A673 (cell line): ENCODE data around the gene NPFFR2. TPM values are rescaled to one million over a fixed set of nuclear protein-coding genes. Genes with fewer than 3 reads are reported as not detected.

Experiments used
- BruUV-seq: library from RNA; stranded (reverse); fragments of 400-500 nt; replicated peaks from 2 replicates; lab custom pipeline; 2021; lab: Mats Ljungman, UMichigan
- CTCF ChIA-PET: fragments of 300-600 bp; sonication (Branson Sonifier 250); formaldehyde crosslinking; loops from one replicate; lab custom pipeline; 2022; ENCODE audit warnings: antibody characterized with exemption; lab: Charles Lee
- POLR2A ChIA-PET: fragments of 300-600 bp; sonication (Branson Sonifier 250); formaldehyde crosslinking; loops from one replicate; lab custom pipeline; 2022; ENCODE audit warnings: antibody characterized with exemption; ENCODE audit not compliant: low non-redundant PET; lab: Charles Lee
- DNase-seq: peaks from one replicate; pipeline ENCODE4 v3.0.0-alpha.2; 2015; ENCODE audit warnings: low spot score
- H3K27ac ChIP-seq: fragments of 200-600 bp; sonication (generic); 2 replicates; pipeline ENCODE4 v1.5.1; 2016; ENCODE audit warnings: mixed run types, low read depth, mild to moderate bottlenecking, mixed read lengths, antibody characterized with exemption, low read length; ENCODE audit not compliant: poor library complexity, severe bottlenecking
- H3K27me3 ChIP-seq: fragments of 200-600 bp; sonication (generic); replicated peaks from 2 replicates; pipeline ENCODE4 v1.6.1; 2017; ENCODE audit warnings: mixed run types, low read depth, mild to moderate bottlenecking, mixed read lengths, antibody characterized with exemption, low read length; ENCODE audit not compliant: insufficient read depth, poor library complexity
- H3K36me3 ChIP-seq: fragments of 200-600 bp; sonication (generic); 2 replicates; pipeline ENCODE4 v1.6.1; 2016; ENCODE audit warnings: mixed run types, mild to moderate bottlenecking, mixed read lengths, antibody characterized with exemption, low read length; ENCODE audit not compliant: insufficient read depth, poor library complexity, severe bottlenecking
- H3K4me1 ChIP-seq: fragments of 200-600 bp; sonication (generic); 2 replicates; pipeline ENCODE4 v1.6.1; 2017; ENCODE audit warnings: mixed run types, mild to moderate bottlenecking, mixed read lengths, antibody characterized with exemption, low read length; ENCODE audit not compliant: insufficient read depth, poor library complexity, severe bottlenecking
- H3K4me3 ChIP-seq: fragments of 200-600 bp; sonication (generic); 2 replicates; pipeline ENCODE4 v1.5.1; 2016; ENCODE audit warnings: low read depth, mixed run types, mild to moderate bottlenecking, mixed read lengths, low read length; ENCODE audit not compliant: poor library complexity, severe bottlenecking
- H3K9me3 ChIP-seq: fragments of 200-600 bp; sonication (generic); 2 replicates; pipeline ENCODE4 v1.6.1; 2016; ENCODE audit warnings: mixed run types, low read depth, mild to moderate bottlenecking, mixed read lengths, antibody characterized with exemption, low read length; ENCODE audit not compliant: poor library complexity, severe bottlenecking
- CTCF ChIP-seq: fragments of 300-800, 200-600 bp; sonication (generic); conservative IDR thresholded peaks from 2 replicates; pipeline ENCODE4 v1.5.1; 2017; ENCODE audit warnings: low read depth, mild to moderate bottlenecking, antibody characterized with exemption, low read length, moderate library complexity, mixed read lengths
- EZH2 ChIP-seq: fragments of 200-600 bp; sonication (generic); IDR thresholded peaks from 2 replicates; pipeline ENCODE4 v1.6.1; 2017; ENCODE audit warnings: borderline replicate concordance, low read depth, mild to moderate bottlenecking, mixed read lengths, antibody characterized with exemption, low read length; ENCODE audit not compliant: poor library complexity, severe bottlenecking
- intact Hi-C: fragments of 100-400 bp; cut with micrococcal nuclease; formaldehyde crosslinking; loops from one replicate; pipeline ENCODE4 v1.10.0; 2022; ENCODE audit not compliant: unreplicated experiment
- total RNA-seq: library from RNA; stranded (reverse); gene quantifications from 2 replicates; pipeline ENCODE4 v1.2.3, GENCODE V29; 2021

The NPFFR2 gene
- total RNA-seq, 1 experiment from 2014 or later, result not detected

- TF ChIP-seq CTCF (no peak), EZH2 (no peak)
- Histone ChIP-seq H3K27me3 (no peaks in the 10 kb centered on the region), H3K4me1 (no peaks in the 10 kb centered on the region), H3K27ac (no peak overlapping the region), H3K36me3 (no peaks in the 10 kb centered on the region), H3K9me3 (no peaks in the 10 kb centered on the region), H3K4me3 (no peak overlapping the region)
- ChIA-PET CTCF (interaction anchor here (0.5 kb wide), 1 partner anchor 283 kb away, joined by 13 read pairs; no protein-coding TSS in a partner anchor), POLR2A (no interaction called here)
- no peak for DNase-seq
- no TSS peak for BruUV-seq
- intact Hi-C loops, result no loop called here
Measured at GRCh38 chr4:72016011-72016410, 15.8 kb upstream of the NPFFR2 start.

- CTCF ChIA-PET, result no interaction called here
Measured at GRCh38 chr4:72019688-72020087, 12.1 kb upstream of the NPFFR2 start.

GRCh38 chr4:72022553-72022952, 9.2 kb upstream of the NPFFR2 start:
- H3K4me3 ChIP-seq, result no peak overlapping the region
- H3K27me3 ChIP-seq, result no peaks in the 10 kb centered on the region
- intact Hi-C loops, result no loop called here
- H3K9me3 ChIP-seq, result no peaks in the 10 kb centered on the region
- H3K36me3 ChIP-seq, result no peaks in the 10 kb centered on the region
- no peaks in the 10 kb centered on the region for H3K4me1 ChIP-seq
- no TSS peak for BruUV-seq
- TF ChIP-seq CTCF (no peak), EZH2 (no peak)
- H3K27ac ChIP-seq, result no peak overlapping the region
- CTCF ChIA-PET, result no interaction called here
- POLR2A ChIA-PET, result no interaction called here
- no peak for DNase-seq

More at GRCh38 chr4:72019688-72020087, 12.1 kb upstream of the NPFFR2 start:
- TF ChIP-seq CTCF (no peak), EZH2 (no peak)
- no peak for DNase-seq
- no peak overlapping the region for H3K27ac ChIP-seq
- no peak overlapping the region for H3K4me3 ChIP-seq
- H3K4me1 ChIP-seq, result no peaks in the 10 kb centered on the region
- no TSS peak for BruUV-seq
- H3K27me3 ChIP-seq, result no peaks in the 10 kb centered on the region
- no peaks in the 10 kb centered on the region for H3K36me3 ChIP-seq
- intact Hi-C loops, result no loop called here
- POLR2A ChIA-PET, result no interaction called here
- H3K9me3 ChIP-seq, result no peaks in the 10 kb centered on the region
